ENCODE results near the gene CASQ2. TPM values are rescaled to one million over a fixed set of nuclear protein-coding genes. Genes with fewer than 3 reads are reported as not detected.

The CASQ2 gene
- total RNA-seq, 1 donor from 2014 or later: 0.11 TPM

GRCh38 chr1:115701090-115701489, 67.4 kb downstream of the CASQ2 start:
- Histone ChIP-seq H3K9ac (ENCODE audit: low read length) (no peak overlapping the region), H4K20me1 (ENCODE audit: insufficient read depth, low read length) (no peaks in the 10 kb centered on the region), H3K4me1 (ENCODE audit: insufficient read depth, low read length) (no peaks in the 10 kb centered on the region), H3K27me3 (ENCODE audit: insufficient read depth, low read length) (no peaks in the 10 kb centered on the region), H3K4me2 (ENCODE audit: low read length) (no peak overlapping the region), H3K9me3 (ENCODE audit: insufficient read depth, low read depth, low read length) (no peaks in the 10 kb centered on the region), H2AFZ (ENCODE audit: low read depth, low read length) (no peak overlapping the region), H3K4me3 (ENCODE audit: insufficient read depth, low read depth, low read length) (no peak overlapping the region), H3K79me2 (ENCODE audit: insufficient read depth, low read length) (no peaks in the 10 kb centered on the region), H3K36me3 (ENCODE audit: insufficient read depth, low read length) (no peaks in the 10 kb centered on the region), H3K27ac (ENCODE audit: low read depth, low read length) (no peak overlapping the region)
- Mint-ChIP-seq H3K4me1 (ENCODE audit: low read depth, unreplicated experiment) (peaks cover 1% of the 10 kb centered on the region), H3K4me3 (ENCODE audit: unreplicated experiment) (no peak overlapping the region), H3K27ac (ENCODE audit: unreplicated experiment) (no peak overlapping the region), H3K9me3 (ENCODE audit: unreplicated experiment) (no peaks in the 10 kb centered on the region), H3K27me3 (ENCODE audit: low read depth, unreplicated experiment) (peaks cover 4% of the 10 kb centered on the region), H3K36me3 (ENCODE audit: low read depth, unreplicated experiment) (no peaks in the 10 kb centered on the region)
- DNase-seq (ENCODE audit: low read depth) (no peak), FAIRE-seq (no peak)
- TF ChIP-seq, protein P1, sequence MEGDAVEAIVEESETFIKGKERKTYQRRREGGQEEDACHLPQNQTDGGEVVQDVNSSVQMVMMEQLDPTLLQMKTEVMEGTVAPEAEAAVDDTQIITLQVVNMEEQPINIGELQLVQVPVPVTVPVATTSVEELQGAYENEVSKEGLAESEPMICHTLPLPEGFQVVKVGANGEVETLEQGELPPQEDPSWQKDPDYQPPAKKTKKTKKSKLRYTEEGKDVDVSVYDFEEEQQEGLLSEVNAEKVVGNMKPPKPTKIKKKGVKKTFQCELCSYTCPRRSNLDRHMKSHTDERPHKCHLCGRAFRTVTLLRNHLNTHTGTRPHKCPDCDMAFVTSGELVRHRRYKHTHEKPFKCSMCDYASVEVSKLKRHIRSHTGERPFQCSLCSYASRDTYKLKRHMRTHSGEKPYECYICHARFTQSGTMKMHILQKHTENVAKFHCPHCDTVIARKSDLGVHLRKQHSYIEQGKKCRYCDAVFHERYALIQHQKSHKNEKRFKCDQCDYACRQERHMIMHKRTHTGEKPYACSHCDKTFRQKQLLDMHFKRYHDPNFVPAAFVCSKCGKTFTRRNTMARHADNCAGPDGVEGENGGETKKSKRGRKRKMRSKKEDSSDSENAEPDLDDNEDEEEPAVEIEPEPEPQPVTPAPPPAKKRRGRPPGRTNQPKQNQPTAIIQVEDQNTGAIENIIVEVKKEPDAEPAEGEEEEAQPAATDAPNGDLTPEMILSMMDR (IDR thresholded peaks at IDR 0.05; ENCODE audit: insufficient read depth, low read depth, low read length): no peak
- TF ChIP-seq EZH2 (IDR thresholded peaks at IDR 0.05; ENCODE audit: insufficient read depth, low read length): no peak

GRCh38 chr1:115697619-115698018, 70.9 kb downstream of the CASQ2 start:
- Histone ChIP-seq H3K27ac (ENCODE audit: low read depth, low read length) (no peak overlapping the region), H3K4me1 (ENCODE audit: insufficient read depth, low read length) (no peaks in the 10 kb centered on the region), H3K4me2 (ENCODE audit: low read length) (no peak overlapping the region), H2AFZ (ENCODE audit: low read depth, low read length) (no peak overlapping the region), H3K79me2 (ENCODE audit: insufficient read depth, low read length) (no peaks in the 10 kb centered on the region), H3K9ac (ENCODE audit: low read length) (no peak overlapping the region), H4K20me1 (ENCODE audit: insufficient read depth, low read length) (no peaks in the 10 kb centered on the region), H3K4me3 (ENCODE audit: insufficient read depth, low read depth, low read length) (no peak overlapping the region), H3K9me3 (ENCODE audit: insufficient read depth, low read depth, low read length) (no peaks in the 10 kb centered on the region), H3K36me3 (ENCODE audit: insufficient read depth, low read length) (peaks cover 1% of the 10 kb centered on the region), H3K27me3 (ENCODE audit: insufficient read depth, low read length) (no peaks in the 10 kb centered on the region)
- H3K36me3 Mint-ChIP-seq (ENCODE audit: low read depth, unreplicated experiment): no peaks in the 10 kb centered on the region
- peaks cover 3% of the 10 kb centered on the region for H3K27me3 Mint-ChIP-seq (ENCODE audit: low read depth, unreplicated experiment)
- H3K9me3 Mint-ChIP-seq (ENCODE audit: unreplicated experiment): no peaks in the 10 kb centered on the region
- no peaks in the 10 kb centered on the region for H3K4me1 Mint-ChIP-seq (ENCODE audit: low read depth, unreplicated experiment)
- FAIRE-seq (no peak), DNase-seq (ENCODE audit: low read depth) (no peak)
- H3K4me3 Mint-ChIP-seq (ENCODE audit: unreplicated experiment): no peak overlapping the region
- TF ChIP-seq EZH2 (IDR thresholded peaks at IDR 0.05; ENCODE audit: insufficient read depth, low read length): no peak
- TF ChIP-seq, protein P1 (IDR thresholded peaks at IDR 0.05; ENCODE audit: insufficient read depth, low read depth, low read length): no peak
- H3K27ac Mint-ChIP-seq (ENCODE audit: unreplicated experiment): no peak overlapping the region

- no peak for FAIRE-seq
- Histone ChIP-seq H3K9ac (ENCODE audit: low read length) (no peak overlapping the region), H3K27me3 (ENCODE audit: insufficient read depth, low read length) (no peaks in the 10 kb centered on the region), H4K20me1 (ENCODE audit: insufficient read depth, low read length) (no peaks in the 10 kb centered on the region), H3K4me2 (ENCODE audit: low read length) (no peak overlapping the region), H3K36me3 (ENCODE audit: insufficient read depth, low read length) (peaks cover 14% of the 10 kb centered on the region), H3K4me3 (ENCODE audit: insufficient read depth, low read depth, low read length) (no peak overlapping the region), H3K9me3 (ENCODE audit: insufficient read depth, low read depth, low read length) (no peaks in the 10 kb centered on the region), H3K4me1 (ENCODE audit: insufficient read depth, low read length) (no peaks in the 10 kb centered on the region), H2AFZ (ENCODE audit: low read depth, low read length) (no peak overlapping the region), H3K79me2 (ENCODE audit: insufficient read depth, low read length) (no peaks in the 10 kb centered on the region), H3K27ac (ENCODE audit: low read depth, low read length) (no peak overlapping the region)
- no peaks in the 10 kb centered on the region for H3K4me1 Mint-ChIP-seq (ENCODE audit: low read depth, unreplicated experiment)
- H3K9me3 Mint-ChIP-seq (ENCODE audit: unreplicated experiment): no peaks in the 10 kb centered on the region
- H3K4me3 Mint-ChIP-seq (ENCODE audit: unreplicated experiment): no peak overlapping the region
- H3K27ac Mint-ChIP-seq (ENCODE audit: unreplicated experiment): no peak overlapping the region
- no peak for TF ChIP-seq EZH2 (IDR thresholded peaks at IDR 0.05; ENCODE audit: insufficient read depth, low read length)
- TF ChIP-seq, protein P1 (IDR thresholded peaks at IDR 0.05; ENCODE audit: insufficient read depth, low read depth, low read length): no peak
- no peak for DNase-seq (ENCODE audit: low read depth)
- peaks cover 13% of the 10 kb centered on the region for H3K36me3 Mint-ChIP-seq (ENCODE audit: low read depth, unreplicated experiment)
- H3K27me3 Mint-ChIP-seq (ENCODE audit: low read depth, unreplicated experiment): no peaks in the 10 kb centered on the region
Observed at GRCh38 chr1:115694805-115695204, 73.7 kb downstream of the CASQ2 start.

All from astrocyte (in vitro differentiated cells and primary cell).